Uterus (tissue), 4 donors: Measurements from ENCODE around the gene OR5D18. TPM values are rescaled to one million over a fixed set of nuclear protein-coding genes. Genes with fewer than 3 reads are reported as not detected.
"Not testable (repeated sequence)": the region's sequence is repeated elsewhere in the genome, so short reads cannot be mapped to it uniquely, and the experiment has no call there.

Experiments
- DNase-seq, 2 donors: peaks; one replicate each; pipeline ENCODE4 v3.0.0-alpha.2; 2019 to 2020
- H3K27ac ChIP-seq, 2 donors: fragments of 200-600 bp; sonication (generic); 1 replicate in 1 of 2; 2 replicates in 1 of 2; pipeline ENCODE4 v1.5.1; 2016 to 2018
- H3K27me3 ChIP-seq, 2 donors: fragments of 200-600 bp; sonication (generic); one replicate each; pipeline ENCODE4 v1.5.1; 2018 to 2019; ENCODE audit warnings: control low read depth in 1 of 2
- H3K36me3 ChIP-seq, 2 donors: fragments of 200-600 bp; sonication (generic); one replicate each; pipeline ENCODE4 v1.5.1; 2019; ENCODE audit warnings: control low read depth in 1 of 2
- H3K4me1 ChIP-seq, 2 donors: fragments of 200-600 bp; sonication (generic); one replicate each; pipeline ENCODE4 v1.5.1; 2018 to 2019; ENCODE audit warnings: control low read depth in 1 of 2
- H3K4me3 ChIP-seq, 2 donors: fragments of 200-600 bp; sonication (generic); 1 replicate in 1 of 2; 2 replicates in 1 of 2; pipeline ENCODE4 v1.5.1; 2018 to 2019; ENCODE audit warnings: mild to moderate bottlenecking in 1 of 2
- H3K9me3 ChIP-seq, 2 donors: fragments of 200-600 bp; sonication (generic); one replicate each; pipeline ENCODE4 v1.5.1; 2019; ENCODE audit warnings: control low read depth in 1 of 2
- CTCF ChIP-seq, 4 experiments: fragments of 200-600 bp in 2 of 4; fragments of 450-650 bp in 2 of 4; sonication (generic) in 2 of 4; IDR thresholded peaks; one replicate each; pipeline ENCODE4 v1.5.1; 2016 to 2019; ENCODE audit warnings: antibody characterized with exemption in 4 of 4, mild to moderate bottlenecking in 2 of 4, moderate library complexity in 1 of 4
- POLR2A ChIP-seq, 2 donors: fragments of 450-650 bp; IDR thresholded peaks; one replicate each; pipeline ENCODE4 v1.6.1; 2016; ENCODE audit warnings: antibody characterized with exemption in 2 of 2, mild to moderate bottlenecking in 1 of 2, moderate library complexity in 1 of 2
- intact Hi-C: fragments of 100-400 bp; cut with DNase I; formaldehyde crosslinking; loops from one replicate; pipeline ENCODE4 v1.15.1; 2023; ENCODE audit warnings: low total_unique reads
- small RNA-seq: library from RNA; depleted of rRNA; stranded (forward); fragments of <200 nt; gene quantifications from one replicate; pipeline ENCODE3, GENCODE V24; 2016
- total RNA-seq, 4 donors: library from RNA; depleted of rRNA in 3 of 4; stranded (reverse); fragments of >200 nt in 3 of 4; gene quantifications; one replicate each; pipeline versions ENCODE4 v1.1.0 to v1.2.4, GENCODE V29; 2014 to 2023
- donor health status: DM: yes; HTN: yes; CAD: no.

OR5D18 gene
- total RNA-seq, 4 donors from 2014 or later = not detected

GRCh38 chr11:55849037-55849436 lies 29.6 kb downstream of the OR5D18 start:
- Histone ChIP-seq H3K27ac (no peak overlapping the region), H3K36me3 (no peaks in the 10 kb centered on the region), H3K27me3 (no peaks in the 10 kb centered on the region), H3K9me3 (no peaks in the 10 kb centered on the region), H3K4me1 (no peaks in the 10 kb centered on the region), H3K4me3 (no peak overlapping the region)
- intact Hi-C loops = no loop called here
- no peak for TF ChIP-seq CTCF (IDR thresholded peaks at IDR 0.05)
- TF ChIP-seq POLR2A (IDR thresholded peaks at IDR 0.05) = no peak
- no peak for DNase-seq

GRCh38 chr11:55852141-55852540 lies 32.7 kb downstream of the OR5D18 start:
- intact Hi-C loops = no loop called here
- DNase-seq = no peak
- Histone ChIP-seq H3K36me3 (no peaks in the 10 kb centered on the region), H3K4me3 (no peak overlapping the region), H3K9me3 (no peaks in the 10 kb centered on the region), H3K27ac (no peak overlapping the region), H3K27me3 (no peaks in the 10 kb centered on the region), H3K4me1 (no peaks in the 10 kb centered on the region)
- TF ChIP-seq CTCF (IDR thresholded peaks at IDR 0.05) (no peak), POLR2A (IDR thresholded peaks at IDR 0.05) (no peak)

GRCh38 chr11:55854704-55855103 lies 35.3 kb downstream of the OR5D18 start:
- DNase-seq = no peak
- Histone ChIP-seq H3K4me3 (no peak overlapping the region), H3K27ac (no peak overlapping the region), H3K4me1 (no peaks in the 10 kb centered on the region), H3K36me3 (no peaks in the 10 kb centered on the region), H3K9me3 (no peaks in the 10 kb centered on the region), H3K27me3 (no peaks in the 10 kb centered on the region)
- no peak for TF ChIP-seq CTCF (IDR thresholded peaks at IDR 0.05)
- no peak for TF ChIP-seq POLR2A (IDR thresholded peaks at IDR 0.05)
- intact Hi-C loops = no loop called here

- H3K9me3 ChIP-seq, H3K4me1 ChIP-seq, H3K36me3 ChIP-seq, H3K27me3 ChIP-seq, H3K27ac ChIP-seq, DNase-seq, H3K4me3 ChIP-seq, intact Hi-C loops: not testable (repeated sequence)
These were observed 47.9 kb downstream of the OR5D18 start for GRCh38 chr11:55867354-55867753.

Small RNA genes within 50 kb of the gene (small RNA-seq; reads per million reads assigned to genes)
- not detected for gene AC036111.3

Other genes with a start within 250 kb of the OR5D18 start
- not detected for gene OR4C16, start 247.5 kb upstream of the OR5D18 start, total RNA-seq
- not detected for gene OR4C11, start 212.0 kb upstream of the OR5D18 start, total RNA-seq
- not detected for gene OR4P4, start 184.5 kb upstream of the OR5D18 start, total RNA-seq
- gene OR4S2, start 171.3 kb upstream of the OR5D18 start, total RNA-seq = not detected
- not detected for gene OR4C6, start 157.4 kb upstream of the OR5D18 start, total RNA-seq
- not detected for gene OR5D13, start 46.2 kb upstream of the OR5D18 start, total RNA-seq
- not detected for gene OR5D14, start 24.1 kb upstream of the OR5D18 start, total RNA-seq
- gene OR5L1, start 8.3 kb upstream of the OR5D18 start, total RNA-seq = not detected
- not detected for gene OR5L2, start 7.6 kb downstream of the OR5D18 start, total RNA-seq
- gene OR5D16, start 19.1 kb downstream of the OR5D18 start, total RNA-seq = not detected
- gene TRIM51, start 63.7 kb downstream of the OR5D18 start, total RNA-seq = not detected
- gene OR5W2, start 95.0 kb downstream of the OR5D18 start, total RNA-seq = not detected
- gene OR5I1, start 116.8 kb downstream of the OR5D18 start, total RNA-seq = not detected
- gene OR10AG1, start 150.3 kb downstream of the OR5D18 start, total RNA-seq = not detected
- gene OR5F1, start 175.0 kb downstream of the OR5D18 start, total RNA-seq = not detected
- not detected for gene OR5AS1, start 208.0 kb downstream of the OR5D18 start, total RNA-seq